ENCODE data around the gene MAFF.

DNA sequence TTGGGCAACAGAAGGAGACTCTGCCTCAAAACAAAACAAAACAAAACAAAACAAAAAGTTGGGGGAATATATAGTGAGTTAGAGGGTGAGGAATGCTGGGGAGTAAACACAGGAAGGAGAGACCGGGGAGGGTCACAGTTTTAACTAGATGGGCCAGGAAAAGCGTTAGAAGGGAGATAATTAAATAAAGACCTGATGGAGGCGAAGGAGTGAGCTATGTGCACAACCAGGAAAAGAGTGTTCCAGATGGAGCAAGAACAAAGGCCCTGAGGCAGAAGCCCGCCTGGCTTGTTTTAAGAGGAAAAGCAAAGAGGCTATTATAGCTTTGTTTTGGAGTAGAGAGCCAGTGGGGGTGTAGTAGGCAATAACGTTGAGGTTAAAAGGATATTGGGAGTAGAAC, 15.4 kb upstream of the MAFF start:
- TF ChIP-seq, protein P1, sequence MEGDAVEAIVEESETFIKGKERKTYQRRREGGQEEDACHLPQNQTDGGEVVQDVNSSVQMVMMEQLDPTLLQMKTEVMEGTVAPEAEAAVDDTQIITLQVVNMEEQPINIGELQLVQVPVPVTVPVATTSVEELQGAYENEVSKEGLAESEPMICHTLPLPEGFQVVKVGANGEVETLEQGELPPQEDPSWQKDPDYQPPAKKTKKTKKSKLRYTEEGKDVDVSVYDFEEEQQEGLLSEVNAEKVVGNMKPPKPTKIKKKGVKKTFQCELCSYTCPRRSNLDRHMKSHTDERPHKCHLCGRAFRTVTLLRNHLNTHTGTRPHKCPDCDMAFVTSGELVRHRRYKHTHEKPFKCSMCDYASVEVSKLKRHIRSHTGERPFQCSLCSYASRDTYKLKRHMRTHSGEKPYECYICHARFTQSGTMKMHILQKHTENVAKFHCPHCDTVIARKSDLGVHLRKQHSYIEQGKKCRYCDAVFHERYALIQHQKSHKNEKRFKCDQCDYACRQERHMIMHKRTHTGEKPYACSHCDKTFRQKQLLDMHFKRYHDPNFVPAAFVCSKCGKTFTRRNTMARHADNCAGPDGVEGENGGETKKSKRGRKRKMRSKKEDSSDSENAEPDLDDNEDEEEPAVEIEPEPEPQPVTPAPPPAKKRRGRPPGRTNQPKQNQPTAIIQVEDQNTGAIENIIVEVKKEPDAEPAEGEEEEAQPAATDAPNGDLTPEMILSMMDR (IDR thresholded peaks at IDR 0.05), result no peak
- TF ChIP-seq POLR2AphosphoS5 (IDR thresholded peaks at IDR 0.05; ENCODE audit: low read depth, low read length) (no peak), RAD21 (IDR thresholded peaks at IDR 0.05; ENCODE audit: low read length) (no peak), MEF2A (IDR thresholded peaks at IDR 0.05; ENCODE audit: borderline replicate concordance, low read depth) (no peak), TAF1 (IDR thresholded peaks at IDR 0.05; ENCODE audit: borderline replicate concordance, low read depth, low read length) (no peak), FOXM1 (IDR thresholded peaks at IDR 0.05; ENCODE audit: low read depth) (no peak), EZH2phosphoT487 (IDR thresholded peaks at IDR 0.05; ENCODE audit: borderline replicate concordance, low read depth) (no peak), TCF12 (IDR thresholded peaks at IDR 0.05) (no peak), USF2 (IDR thresholded peaks at IDR 0.05; ENCODE audit: borderline replicate concordance, low read depth, low read length) (no peak), CHD2 (IDR thresholded peaks at IDR 0.05; ENCODE audit: low read length, partially characterized antibody) (no peak), ZBTB33 (IDR thresholded peaks at IDR 0.05; ENCODE audit: borderline replicate concordance, low read depth) (no peak), FOSL2 (IDR thresholded peaks at IDR 0.05; ENCODE audit: borderline replicate concordance, low read depth) (no peak)
- TF ChIP-seq, protein P2, sequence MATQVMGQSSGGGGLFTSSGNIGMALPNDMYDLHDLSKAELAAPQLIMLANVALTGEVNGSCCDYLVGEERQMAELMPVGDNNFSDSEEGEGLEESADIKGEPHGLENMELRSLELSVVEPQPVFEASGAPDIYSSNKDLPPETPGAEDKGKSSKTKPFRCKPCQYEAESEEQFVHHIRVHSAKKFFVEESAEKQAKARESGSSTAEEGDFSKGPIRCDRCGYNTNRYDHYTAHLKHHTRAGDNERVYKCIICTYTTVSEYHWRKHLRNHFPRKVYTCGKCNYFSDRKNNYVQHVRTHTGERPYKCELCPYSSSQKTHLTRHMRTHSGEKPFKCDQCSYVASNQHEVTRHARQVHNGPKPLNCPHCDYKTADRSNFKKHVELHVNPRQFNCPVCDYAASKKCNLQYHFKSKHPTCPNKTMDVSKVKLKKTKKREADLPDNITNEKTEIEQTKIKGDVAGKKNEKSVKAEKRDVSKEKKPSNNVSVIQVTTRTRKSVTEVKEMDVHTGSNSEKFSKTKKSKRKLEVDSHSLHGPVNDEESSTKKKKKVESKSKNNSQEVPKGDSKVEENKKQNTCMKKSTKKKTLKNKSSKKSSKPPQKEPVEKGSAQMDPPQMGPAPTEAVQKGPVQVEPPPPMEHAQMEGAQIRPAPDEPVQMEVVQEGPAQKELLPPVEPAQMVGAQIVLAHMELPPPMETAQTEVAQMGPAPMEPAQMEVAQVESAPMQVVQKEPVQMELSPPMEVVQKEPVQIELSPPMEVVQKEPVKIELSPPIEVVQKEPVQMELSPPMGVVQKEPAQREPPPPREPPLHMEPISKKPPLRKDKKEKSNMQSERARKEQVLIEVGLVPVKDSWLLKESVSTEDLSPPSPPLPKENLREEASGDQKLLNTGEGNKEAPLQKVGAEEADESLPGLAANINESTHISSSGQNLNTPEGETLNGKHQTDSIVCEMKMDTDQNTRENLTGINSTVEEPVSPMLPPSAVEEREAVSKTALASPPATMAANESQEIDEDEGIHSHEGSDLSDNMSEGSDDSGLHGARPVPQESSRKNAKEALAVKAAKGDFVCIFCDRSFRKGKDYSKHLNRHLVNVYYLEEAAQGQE (IDR thresholded peaks at IDR 0.05; ENCODE audit: low read depth, low read length), result no peak
